PC-9 (cell line): Measurements from ENCODE around the gene AP1G1.

Source experiments
- EZH2 ChIP-seq: fragments of 200-600 bp; sonication (generic); IDR thresholded peaks from 2 replicates; pipeline ENCODE4 v1.8.0; 2017; ENCODE audit warnings: antibody characterized with exemption, low read depth
- TF ChIP-seq, protein P1 (sequence below): fragments of 200-600 bp; sonication (generic); conservative IDR thresholded peaks from 2 replicates; pipeline ENCODE4 v1.6.1; 2017; ENCODE audit warnings: mixed run types, antibody characterized with exemption, mild to moderate bottlenecking, moderate library complexity

DNA sequence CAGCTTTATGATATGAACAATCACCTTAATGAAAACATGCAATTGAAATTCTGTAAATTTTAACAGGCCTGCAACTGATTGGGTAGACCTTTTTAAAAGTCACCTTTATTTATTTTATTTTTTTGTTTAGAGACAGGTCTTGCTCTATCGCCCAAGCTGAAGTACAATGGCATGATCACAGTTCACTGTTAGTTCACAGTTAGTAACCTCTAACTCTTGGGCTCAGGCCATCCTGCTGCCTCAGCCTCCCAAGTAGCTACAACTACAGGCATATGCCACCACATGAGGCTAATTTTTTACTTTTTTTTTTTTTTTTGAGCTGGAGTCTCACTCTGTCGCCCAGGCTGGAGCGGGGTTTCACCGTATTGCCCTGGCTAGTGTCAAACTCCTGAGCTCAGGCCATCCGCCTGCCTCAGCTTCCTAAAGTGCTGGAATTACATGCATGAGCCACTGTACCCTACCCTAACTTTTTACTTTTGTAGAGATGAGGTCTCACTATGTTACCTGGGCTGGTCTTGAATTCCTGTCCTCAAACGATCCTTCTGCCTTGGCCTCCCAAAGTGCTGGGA lies 28.0 kb downstream of the AP1G1 start:
- TF ChIP-seq EZH2: no peak
- TF ChIP-seq, protein P1, sequence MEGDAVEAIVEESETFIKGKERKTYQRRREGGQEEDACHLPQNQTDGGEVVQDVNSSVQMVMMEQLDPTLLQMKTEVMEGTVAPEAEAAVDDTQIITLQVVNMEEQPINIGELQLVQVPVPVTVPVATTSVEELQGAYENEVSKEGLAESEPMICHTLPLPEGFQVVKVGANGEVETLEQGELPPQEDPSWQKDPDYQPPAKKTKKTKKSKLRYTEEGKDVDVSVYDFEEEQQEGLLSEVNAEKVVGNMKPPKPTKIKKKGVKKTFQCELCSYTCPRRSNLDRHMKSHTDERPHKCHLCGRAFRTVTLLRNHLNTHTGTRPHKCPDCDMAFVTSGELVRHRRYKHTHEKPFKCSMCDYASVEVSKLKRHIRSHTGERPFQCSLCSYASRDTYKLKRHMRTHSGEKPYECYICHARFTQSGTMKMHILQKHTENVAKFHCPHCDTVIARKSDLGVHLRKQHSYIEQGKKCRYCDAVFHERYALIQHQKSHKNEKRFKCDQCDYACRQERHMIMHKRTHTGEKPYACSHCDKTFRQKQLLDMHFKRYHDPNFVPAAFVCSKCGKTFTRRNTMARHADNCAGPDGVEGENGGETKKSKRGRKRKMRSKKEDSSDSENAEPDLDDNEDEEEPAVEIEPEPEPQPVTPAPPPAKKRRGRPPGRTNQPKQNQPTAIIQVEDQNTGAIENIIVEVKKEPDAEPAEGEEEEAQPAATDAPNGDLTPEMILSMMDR: no peak
